Endothelial cell of umbilical vein (primary cell): ENCODE measurements around the gene PAPOLA. TPM values are rescaled to one million over a fixed set of nuclear protein-coding genes. Genes with fewer than 3 reads are reported as not detected.

Experiments used
- BruUV-seq: library from RNA; stranded (reverse); fragments of 400-500 nt; replicated peaks from 2 replicates; lab custom pipeline; 2021; lab: Mats Ljungman, UMichigan
- CTCF ChIA-PET: fragments of 300-600, 350-600 bp; sonication (Branson Sonifier 250); formaldehyde crosslinking; loops from one replicate; lab custom pipeline; 2021; ENCODE audit warnings: antibody characterized with exemption, inconsistent platforms; lab: Charles Lee
- POLR2A ChIA-PET: fragments of 300-600, 350-600 bp; sonication (Branson Sonifier 250); formaldehyde crosslinking; loops from one replicate; lab custom pipeline; 2021; ENCODE audit warnings: antibody characterized with exemption, inconsistent platforms; lab: Charles Lee
- DNase-seq: peaks from one replicate; pipeline ENCODE4 v3.0.0-alpha.2; 2011; ENCODE audit warnings: low read depth, low spot score
- FAIRE-seq: peaks from 2 replicates; lab custom pipeline; 2011; peaks lifted over from hg19 to GRCh38; lab: Jason Lieb, UNC
- H2AFZ ChIP-seq: 2 replicates; pipeline ENCODE4 v1.6.0; 2012; ENCODE audit warnings: low read depth, low read length, control low read depth, inconsistent platforms
- H3K27ac ChIP-seq: 2 replicates; pipeline ENCODE4 v1.5.1; 2011; ENCODE audit warnings: low read depth, mild to moderate bottlenecking, control low read depth, low read length, moderate library complexity; ENCODE audit not compliant: insufficient read depth
- H3K27me3 ChIP-seq, 2 experiments: 2 replicates each; pipeline versions ENCODE4 v1.6.0 to v1.6.1; 2011; ENCODE audit warnings: low read length in 2 of 2, mixed read lengths in 1 of 2; ENCODE audit not compliant: control insufficient read depth in 2 of 2, insufficient read depth in 2 of 2
- H3K36me3 ChIP-seq, 2 experiments: 2 replicates in 1 of 2; 3 replicates in 1 of 2; pipeline ENCODE4 v1.5.1; 2011; ENCODE audit warnings: low read length in 2 of 2, mild to moderate bottlenecking in 1 of 2, moderate library complexity in 1 of 2; ENCODE audit not compliant: control insufficient read depth in 2 of 2, insufficient read depth in 2 of 2; ENCODE audit errors: extremely low read depth in 1 of 2
- H3K4me1 ChIP-seq: 3 replicates; pipeline ENCODE4 v1.5.1; 2011; ENCODE audit warnings: mild to moderate bottlenecking, low read length; ENCODE audit not compliant: control insufficient read depth, insufficient read depth; ENCODE audit errors: extremely low read depth
- H3K4me2 ChIP-seq: 2 replicates; pipeline ENCODE4 v1.6.1; 2011; ENCODE audit warnings: low read length, control low read depth, mixed read lengths; ENCODE audit not compliant: insufficient read depth
- H3K4me3 ChIP-seq, 3 experiments: fragments of 200-600 bp in 1 of 3; sonication (generic), shearing (Covaris generic) in 1 of 3; replicated peaks in 1 of 3; 2 replicates each; pipeline ENCODE4 v1.5.1; 2011 to 2016; ENCODE audit warnings: control low read depth in 3 of 3, low read length in 3 of 3, mild to moderate bottlenecking in 2 of 3, inconsistent platforms in 1 of 3, low read depth in 1 of 3, moderate library complexity in 1 of 3; ENCODE audit not compliant: insufficient read depth in 1 of 3
- H3K79me2 ChIP-seq: 2 replicates; pipeline ENCODE4 v1.6.0; 2012; ENCODE audit warnings: low read length, inconsistent platforms; ENCODE audit not compliant: control insufficient read depth, insufficient read depth
- H3K9ac ChIP-seq: replicated peaks from 2 replicates; pipeline ENCODE3; 2011; ENCODE audit warnings: low read length, control low read depth; ENCODE audit not compliant: insufficient read depth; ENCODE audit errors: extremely low read depth
- H3K9me1 ChIP-seq: replicated peaks from 3 replicates; pipeline ENCODE4 v1.6.0; 2011; ENCODE audit warnings: mild to moderate bottlenecking, low read length; ENCODE audit not compliant: control insufficient read depth, insufficient read depth; ENCODE audit errors: extremely low read depth
- H3K9me3 ChIP-seq: replicated peaks from 2 replicates; pipeline ENCODE4 v1.5.1; 2012; ENCODE audit warnings: low read length, inconsistent platforms; ENCODE audit not compliant: control insufficient read depth, insufficient read depth
- H4K20me1 ChIP-seq: replicated peaks from 2 replicates; pipeline ENCODE3; 2011; ENCODE audit warnings: mild to moderate bottlenecking, low read length; ENCODE audit not compliant: control insufficient read depth, insufficient read depth; ENCODE audit errors: extremely low read depth
- CTCF ChIP-seq, 2 donors: IDR thresholded peaks; 1 replicate in 1 of 2; 2 replicates in 1 of 2; pipeline ENCODE4 v1.5.1; 2011; ENCODE audit warnings: low read length in 2 of 2, mild to moderate bottlenecking in 2 of 2, moderate library complexity in 2 of 2, control low read depth in 1 of 2, inconsistent platforms in 1 of 2, low read depth in 1 of 2; ENCODE audit not compliant: insufficient read depth in 1 of 2; ENCODE audit errors: extremely low read depth in 1 of 2
- EZH2 ChIP-seq: IDR thresholded peaks from 2 replicates; pipeline ENCODE4 v1.6.1; 2012; ENCODE audit warnings: borderline replicate concordance, low read depth, mild to moderate bottlenecking, moderate library complexity, low read length, inconsistent platforms; ENCODE audit not compliant: severe bottlenecking
- FOS ChIP-seq: IDR thresholded peaks from 2 replicates; pipeline ENCODE4 v1.6.1; 2011; ENCODE audit warnings: mild to moderate bottlenecking, low read length, moderate library complexity, borderline replicate concordance; ENCODE audit not compliant: insufficient read depth
- GATA2 ChIP-seq: IDR thresholded peaks from 2 replicates; pipeline ENCODE4 v1.7.0; 2011; ENCODE audit warnings: low read depth, mild to moderate bottlenecking, moderate library complexity, mixed read lengths, low read length; ENCODE audit not compliant: insufficient read length, insufficient read depth
- JUN ChIP-seq: IDR thresholded peaks from 2 replicates; pipeline ENCODE4 v1.6.1; 2011; ENCODE audit warnings: borderline replicate concordance, low read depth; ENCODE audit not compliant: insufficient read length, insufficient read depth
- MAX ChIP-seq: IDR thresholded peaks from 2 replicates; pipeline ENCODE4 v1.6.1; 2011; ENCODE audit not compliant: insufficient read depth, insufficient read length
- MYC ChIP-seq: IDR thresholded peaks from one replicate; pipeline ENCODE4 v1.6.1; 2011; ENCODE audit warnings: mild to moderate bottlenecking, low read depth, low read length
- POLR2A ChIP-seq: IDR thresholded peaks from 2 replicates; pipeline ENCODE4 v1.6.1; 2012; ENCODE audit warnings: low read depth, mild to moderate bottlenecking, control low read depth, low read length
- POLR2AphosphoS5 ChIP-seq: IDR thresholded peaks from 2 replicates; pipeline ENCODE4 v1.6.1; 2012; ENCODE audit warnings: low read depth, mild to moderate bottlenecking, control low read depth, low read length, moderate library complexity; ENCODE audit not compliant: insufficient read depth
- dilution Hi-C: fragments of 300-500 bp; cut with MboI; formaldehyde crosslinking; loops from one replicate; pipeline ENCODE4 v1.15.0; 2019; ENCODE audit warnings: low sequenced_read_pairs; ENCODE audit not compliant: extremely low pct_ligation_motif_present
- intact Hi-C: fragments of 100-400 bp; cut with micrococcal nuclease; formaldehyde crosslinking; loops from one replicate; pipeline ENCODE4 v1.10.0; 2022
- polyA plus RNA-seq, 4 experiments: library from polyadenylated mRNA; depleted of rRNA in 3 of 4; stranded (reverse) in 3 of 4; unstranded in 1 of 4; fragments of >200 nt; gene quantifications; 2 replicates each; pipeline versions ENCODE4 v1.2.1 to v1.2.3, GENCODE V29; 2011 to 2012; ENCODE audit warnings: missing spikeins in 1 of 4
- total RNA-seq: library from RNA; stranded (reverse); gene quantifications from 2 replicates; pipeline ENCODE4 v1.2.3, GENCODE V29; 2021

The PAPOLA gene
- total and polyA plus RNA-seq, 2 donors (not counting 3 experiments of a cell fraction or from before 2014, with no cell fraction given), result 75.4 to 184 TPM

GRCh38 chr14:96584907-96585671 is 82.9 kb downstream of the PAPOLA start:
- CTCF ChIA-PET, result interaction anchor here (1.0 kb wide), 1 partner anchor 212 kb away, joined by 4 read pairs; the partner anchor contains the start of gene VRK1

More at GRCh38 chr14:96584907-96585671, 82.9 kb downstream of the PAPOLA start:
- H2AFZ ChIP-seq, result no peak overlapping the region
- intact Hi-C loops (loop anchor here (1.0 kb wide), 2 partner anchors 156 to 268 kb away; no protein-coding TSS in a partner anchor), dilution Hi-C loops (no loop called here)
- H4K20me1 ChIP-seq, result no peaks in the 10 kb centered on the region
- no peaks in the 10 kb centered on the region for H3K36me3 ChIP-seq
- peaks cover 0 to 4% of the 10 kb centered on the region in 2 experiments for H3K27me3 ChIP-seq
- no peak for DNase-seq
- POLR2A ChIA-PET, result no interaction called here
- H3K4me2 ChIP-seq, result no peak overlapping the region
- no peak for FAIRE-seq
- no peak overlapping the region for H3K27ac ChIP-seq
- H3K79me2 ChIP-seq, result no peaks in the 10 kb centered on the region
- H3K9ac ChIP-seq, result no peak overlapping the region
- no peaks in the 10 kb centered on the region for H3K9me1 ChIP-seq
- no peak for TF ChIP-seq MAX
- no peak for TF ChIP-seq GATA2
- TF ChIP-seq MYC, result no peak
- no peak for TF ChIP-seq EZH2
- no peak for TF ChIP-seq CTCF (IDR thresholded peaks at IDR 0.05; ENCODE audit: extremely low read depth in 1 of 2, insufficient read depth in 1 of 2, low read depth in 1 of 2, low read length in 2 of 2)
- TF ChIP-seq POLR2AphosphoS5, result no peak
- no peak for TF ChIP-seq FOS
- no peak for TF ChIP-seq JUN
- TF ChIP-seq POLR2A, result no peak
- no peak overlapping the region for H3K4me3 ChIP-seq
- no TSS peak for BruUV-seq
- H3K4me1 ChIP-seq, result no peaks in the 10 kb centered on the region
- H3K9me3 ChIP-seq, result no peaks in the 10 kb centered on the region
